Lower leg skin (tissue), 3 donors: ENCODE measurements around the gene TMOD4.

Source experiments
- CTCF ChIP-seq, 3 donors: fragments of 450-650 bp; IDR thresholded peaks; one replicate each; pipeline ENCODE4 v1.5.1; 2016; ENCODE audit warnings: antibody characterized with exemption in 3 of 3, mild to moderate bottlenecking in 3 of 3, moderate library complexity in 2 of 3
- POLR2A ChIP-seq, 2 donors: fragments of 450-650 bp; IDR thresholded peaks; one replicate each; pipeline ENCODE4 v1.6.1; 2016 to 2017; ENCODE audit warnings: antibody characterized with exemption in 2 of 2, mild to moderate bottlenecking in 1 of 2, moderate library complexity in 1 of 2

- TF ChIP-seq CTCF (IDR thresholded peaks at IDR 0.05) (no peak), POLR2A (IDR thresholded peaks at IDR 0.05) (no peak)
Observed at GRCh38 chr1:151199873-151200581, 24.2 kb upstream of the TMOD4 start.
